IPS-15b (cell line): ENCODE data around the gene JPH4.

ENCODE experiments used
- H3K27me3 ChIP-seq: one replicate; pipeline ENCODE4 v1.6.1; 2013; ENCODE audit warnings: low read length; ENCODE audit not compliant: control insufficient read depth, insufficient read depth
- H3K36me3 ChIP-seq: one replicate; pipeline ENCODE4 v1.6.1; 2013; ENCODE audit warnings: low read length; ENCODE audit not compliant: control insufficient read depth, insufficient read depth
- H3K4me1 ChIP-seq: one replicate; pipeline ENCODE4 v1.6.1; 2013; ENCODE audit warnings: mild to moderate bottlenecking, low read length; ENCODE audit not compliant: control insufficient read depth, insufficient read depth
- H3K4me3 ChIP-seq: one replicate; pipeline ENCODE4 v1.5.1; 2013; ENCODE audit warnings: low read depth, low read length
- H3K9ac ChIP-seq: one replicate; pipeline ENCODE4 v1.6.1; 2013; ENCODE audit warnings: low read depth, mild to moderate bottlenecking, low read length
- H3K9me3 ChIP-seq: one replicate; pipeline ENCODE4 v1.6.1; 2013; ENCODE audit warnings: mild to moderate bottlenecking, low read length; ENCODE audit not compliant: control insufficient read depth, insufficient read depth

Gene JPH4

DNA sequence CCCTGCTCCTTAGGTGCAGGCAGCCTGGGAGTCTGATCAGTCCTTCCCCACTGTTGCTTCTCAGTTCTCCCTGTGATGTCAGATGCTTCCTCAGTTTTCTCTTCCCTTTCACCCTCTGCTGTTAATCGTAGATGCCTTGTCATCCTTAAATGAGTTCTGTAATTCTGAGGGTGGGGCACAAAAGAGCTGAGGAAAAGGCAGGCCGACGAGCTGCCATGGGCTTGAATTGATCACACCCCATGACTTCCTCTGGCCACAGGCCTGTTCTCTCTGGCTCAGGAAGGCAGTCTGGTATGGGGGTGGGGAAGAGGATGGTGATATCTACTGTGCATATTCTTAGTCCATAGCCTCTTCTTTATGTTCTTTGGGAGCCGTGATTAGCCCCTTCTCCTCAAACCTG lies 5.8 kb downstream of the JPH4 start:
- H3K9me3 ChIP-seq = no peaks in the 10 kb centered on the region
- no peak overlapping the region for H3K9ac ChIP-seq
- peaks cover 21% of the 10 kb centered on the region for H3K4me1 ChIP-seq

DNA sequence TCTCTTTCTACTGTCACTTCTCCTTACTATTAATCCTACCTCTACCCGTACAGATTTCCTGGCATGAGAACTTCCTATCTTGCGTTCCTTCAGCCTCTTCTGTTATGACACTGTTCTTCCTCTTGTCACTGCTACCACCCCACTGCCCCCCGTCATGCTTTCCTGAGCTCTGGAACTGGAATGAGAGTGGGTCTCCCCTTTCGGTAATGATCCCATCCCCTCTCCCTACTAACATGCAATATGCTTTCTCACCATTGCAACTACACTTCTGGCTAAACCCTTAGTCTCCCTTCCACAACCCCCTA lies 6.1 kb downstream of the JPH4 start:
- Histone ChIP-seq H3K9ac (no peak overlapping the region), H3K27me3 (peaks cover 19% of the 10 kb centered on the region), H3K4me1 (peaks cover 21% of the 10 kb centered on the region), H3K36me3 (no peaks in the 10 kb centered on the region), H3K9me3 (no peaks in the 10 kb centered on the region), H3K4me3 (no peak overlapping the region)

More for the DNA sequence above, 5.8 kb downstream of the JPH4 start:
- no peaks in the 10 kb centered on the region for H3K36me3 ChIP-seq
- H3K4me3 ChIP-seq = no peak overlapping the region
- peaks cover 19% of the 10 kb centered on the region for H3K27me3 ChIP-seq

DNA sequence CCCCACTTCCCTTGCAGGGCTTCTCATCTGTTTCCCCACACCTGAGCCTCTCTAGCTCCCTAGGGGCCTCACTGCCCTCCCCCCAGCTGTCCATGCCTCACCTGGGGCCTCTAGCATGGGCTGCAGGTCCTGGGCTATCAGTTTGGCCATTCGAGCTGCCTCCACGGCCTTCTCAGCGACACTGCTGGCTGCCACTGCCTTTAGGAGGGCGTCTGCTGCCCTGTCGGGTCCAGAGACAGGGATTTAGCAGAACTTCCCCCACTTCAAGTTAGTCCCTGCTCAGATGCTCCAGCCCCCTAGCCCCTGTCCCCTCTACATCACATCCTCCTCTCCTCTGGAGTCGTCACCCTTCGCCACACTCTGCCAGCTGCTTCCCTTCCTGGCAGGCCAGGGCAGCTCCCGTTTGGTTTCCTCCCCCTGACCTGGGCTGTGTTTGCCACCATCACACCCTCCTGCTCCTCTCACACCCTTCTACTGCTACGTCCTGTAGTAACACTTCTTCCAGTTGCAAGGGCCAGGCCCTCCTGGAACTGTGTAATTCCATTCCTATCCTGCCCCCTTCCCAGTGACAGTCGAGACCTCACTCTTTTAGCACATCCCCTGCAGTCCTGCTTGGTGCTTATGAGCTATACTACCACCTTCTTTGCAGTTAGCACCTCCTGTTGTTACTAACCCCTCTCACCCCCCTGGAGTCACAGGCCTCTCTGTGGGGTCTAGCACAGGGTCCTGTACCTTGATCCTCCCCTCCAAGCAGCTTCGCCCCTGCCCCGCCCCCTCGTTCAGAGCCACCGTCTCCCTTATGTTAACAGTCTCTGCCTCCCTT lies 6.7 kb downstream of the JPH4 start:
- no peak overlapping the region for H3K9ac ChIP-seq
- no peak overlapping the region for H3K4me3 ChIP-seq
- peaks cover 21% of the 10 kb centered on the region for H3K4me1 ChIP-seq
- H3K27me3 ChIP-seq = peaks cover 18% of the 10 kb centered on the region
- no peaks in the 10 kb centered on the region for H3K9me3 ChIP-seq
- no peaks in the 10 kb centered on the region for H3K36me3 ChIP-seq

DNA sequence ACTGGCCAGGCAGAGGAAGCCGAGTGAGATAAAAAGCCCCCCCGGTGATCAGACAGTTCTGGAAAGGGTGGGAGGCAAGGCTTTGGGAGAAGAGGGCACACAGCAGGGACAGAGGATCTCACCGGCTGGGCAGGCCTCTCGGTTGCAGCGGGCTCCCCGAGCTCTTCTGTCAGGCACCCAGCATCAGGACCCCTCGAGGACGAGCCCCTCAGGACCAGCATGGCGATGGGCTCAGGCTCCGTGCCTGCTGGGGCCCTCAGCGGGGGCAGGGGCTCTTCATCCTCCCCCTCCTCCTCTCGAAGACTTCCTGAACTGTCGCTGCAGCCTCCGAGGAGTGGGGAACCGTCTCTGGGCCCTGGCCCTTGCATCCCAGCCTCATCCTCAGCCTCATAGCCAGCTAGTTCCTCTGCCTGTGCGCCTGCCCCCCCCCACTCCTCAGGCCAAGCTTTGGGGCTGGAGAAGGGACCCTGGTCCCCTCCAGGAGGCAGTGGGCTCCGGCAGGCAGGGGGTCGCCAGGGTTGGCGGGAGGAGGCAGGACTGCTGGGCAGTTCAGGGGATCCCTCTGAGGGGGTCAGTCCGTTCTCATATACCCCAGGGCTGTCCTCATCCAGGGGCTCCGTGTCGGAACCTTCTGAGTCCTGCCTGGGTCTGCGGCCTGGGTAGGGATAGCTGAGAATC lies 7.6 kb downstream of the JPH4 start:
- Histone ChIP-seq H3K9me3 (no peaks in the 10 kb centered on the region), H3K36me3 (peaks cover 3% of the 10 kb centered on the region), H3K27me3 (peaks cover 11% of the 10 kb centered on the region), H3K9ac (no peak overlapping the region), H3K4me3 (no peak overlapping the region), H3K4me1 (peaks cover 21% of the 10 kb centered on the region)

DNA sequence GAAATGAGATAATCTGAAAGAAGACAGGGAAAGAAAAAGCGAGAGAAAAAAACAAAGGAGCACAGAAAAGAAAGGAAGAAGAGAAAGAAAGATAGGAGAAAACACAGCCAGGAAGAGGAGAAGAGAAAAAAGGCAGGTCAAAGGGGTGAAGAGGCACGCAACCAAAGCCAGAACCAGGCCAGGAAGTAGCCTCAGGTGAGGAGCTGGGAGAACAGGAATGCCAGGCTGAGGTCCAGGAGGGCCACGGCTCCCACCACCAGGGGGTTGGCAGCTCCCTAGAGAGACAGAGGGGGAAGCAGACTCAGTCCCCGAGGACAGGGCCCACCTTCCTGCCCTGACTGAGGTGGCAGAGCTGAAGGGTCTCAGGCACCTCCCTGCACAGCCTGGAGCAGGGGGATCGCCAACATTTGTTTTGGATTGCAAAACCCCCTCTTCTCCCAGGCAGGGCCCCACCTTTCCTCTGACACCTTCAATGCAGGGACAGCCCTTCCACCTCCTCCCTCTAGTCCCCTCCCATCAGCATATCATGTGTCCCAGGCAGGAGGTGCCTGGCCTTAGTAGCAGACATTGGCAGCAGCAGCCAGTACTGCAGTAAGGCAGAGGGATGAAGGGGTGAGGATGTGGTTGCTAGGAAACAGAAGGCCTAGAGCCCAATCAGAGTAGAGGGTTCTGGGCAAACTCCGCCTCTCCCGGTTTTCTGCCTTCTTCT lies 9.0 kb downstream of the JPH4 start:
- Histone ChIP-seq H3K9ac (no peak overlapping the region), H3K36me3 (peaks cover 9% of the 10 kb centered on the region), H3K4me3 (peak overlapping the region; percentile 22), H3K27me3 (peaks cover under 1% of the 10 kb centered on the region), H3K9me3 (no peaks in the 10 kb centered on the region), H3K4me1 (peaks cover 21% of the 10 kb centered on the region)

DNA sequence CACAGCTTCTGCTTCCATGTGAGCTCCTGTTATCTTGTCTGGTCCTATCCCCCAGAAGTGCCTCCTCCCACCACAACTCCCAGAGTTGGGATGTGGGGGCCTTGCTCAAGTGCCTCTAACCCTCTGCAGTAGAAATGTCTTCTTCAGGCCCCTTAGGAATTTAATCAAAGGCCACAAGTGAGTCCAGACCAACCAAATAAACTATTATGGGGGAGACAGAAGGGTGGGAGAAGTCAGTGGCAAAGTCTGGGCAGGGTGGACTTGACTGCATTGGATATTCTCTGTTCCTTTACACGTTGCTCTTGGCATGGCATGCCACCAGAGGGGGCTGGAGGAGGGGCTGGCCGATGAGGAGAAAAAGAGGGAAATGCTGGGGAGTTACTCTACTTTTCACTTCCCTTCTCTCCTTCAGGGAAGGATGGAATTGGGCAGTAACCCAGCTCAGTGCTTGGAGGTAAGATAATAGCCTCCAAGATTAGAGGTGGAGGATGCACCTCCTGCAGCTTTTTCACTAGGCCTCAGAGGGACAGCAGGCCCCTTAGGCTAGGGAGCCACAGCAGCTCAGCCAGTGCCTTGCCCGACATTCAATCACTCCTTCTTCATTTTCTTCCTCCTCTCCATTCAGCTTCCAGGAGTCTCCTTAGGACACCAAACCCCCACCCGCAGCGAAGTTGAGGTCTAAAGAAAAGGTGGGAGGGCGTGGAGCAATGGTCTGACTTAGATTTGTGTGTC lies 9.8 kb downstream of the JPH4 start:
- Histone ChIP-seq H3K4me1 (peaks cover 21% of the 10 kb centered on the region), H3K9me3 (no peaks in the 10 kb centered on the region), H3K4me3 (peak overlapping the region; percentile 22), H3K36me3 (peaks cover 9% of the 10 kb centered on the region), H3K27me3 (no peaks in the 10 kb centered on the region), H3K9ac (no peak overlapping the region)

DNA sequence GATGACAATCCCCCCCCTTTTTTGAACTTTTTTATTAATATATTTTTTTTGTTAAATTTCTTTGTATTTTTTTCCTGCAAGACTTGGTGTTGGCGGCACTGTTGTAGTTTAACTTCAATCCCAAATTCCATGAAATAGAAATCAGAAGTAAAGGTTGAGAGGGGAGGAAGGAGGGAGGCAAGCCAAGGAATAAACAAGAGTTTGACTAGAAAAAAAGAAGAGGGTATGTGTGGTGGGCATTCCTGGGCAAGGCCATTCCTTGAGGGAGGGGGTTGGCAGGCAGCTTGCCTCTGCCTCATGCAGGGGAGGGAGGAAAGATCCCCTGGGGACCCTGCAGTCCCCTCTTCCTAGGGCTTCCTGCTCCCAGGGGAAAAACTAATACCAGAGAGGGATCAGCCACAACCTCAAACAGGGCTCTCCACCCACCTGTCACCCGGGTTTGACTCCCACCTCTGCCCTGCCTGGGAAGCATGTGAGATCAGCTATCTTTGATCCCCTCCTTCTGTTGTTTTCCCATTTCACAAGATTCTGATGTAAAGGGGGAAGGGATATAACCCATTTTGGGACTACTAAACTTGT lies 10.5 kb downstream of the JPH4 start:
- H3K27me3 ChIP-seq = no peaks in the 10 kb centered on the region
- H3K4me3 ChIP-seq = peak overlapping the region; percentile 95
- H3K9ac ChIP-seq = no peak overlapping the region
- H3K36me3 ChIP-seq = peaks cover 14% of the 10 kb centered on the region
- H3K9me3 ChIP-seq = no peaks in the 10 kb centered on the region
- H3K4me1 ChIP-seq = peaks cover 20% of the 10 kb centered on the region

DNA sequence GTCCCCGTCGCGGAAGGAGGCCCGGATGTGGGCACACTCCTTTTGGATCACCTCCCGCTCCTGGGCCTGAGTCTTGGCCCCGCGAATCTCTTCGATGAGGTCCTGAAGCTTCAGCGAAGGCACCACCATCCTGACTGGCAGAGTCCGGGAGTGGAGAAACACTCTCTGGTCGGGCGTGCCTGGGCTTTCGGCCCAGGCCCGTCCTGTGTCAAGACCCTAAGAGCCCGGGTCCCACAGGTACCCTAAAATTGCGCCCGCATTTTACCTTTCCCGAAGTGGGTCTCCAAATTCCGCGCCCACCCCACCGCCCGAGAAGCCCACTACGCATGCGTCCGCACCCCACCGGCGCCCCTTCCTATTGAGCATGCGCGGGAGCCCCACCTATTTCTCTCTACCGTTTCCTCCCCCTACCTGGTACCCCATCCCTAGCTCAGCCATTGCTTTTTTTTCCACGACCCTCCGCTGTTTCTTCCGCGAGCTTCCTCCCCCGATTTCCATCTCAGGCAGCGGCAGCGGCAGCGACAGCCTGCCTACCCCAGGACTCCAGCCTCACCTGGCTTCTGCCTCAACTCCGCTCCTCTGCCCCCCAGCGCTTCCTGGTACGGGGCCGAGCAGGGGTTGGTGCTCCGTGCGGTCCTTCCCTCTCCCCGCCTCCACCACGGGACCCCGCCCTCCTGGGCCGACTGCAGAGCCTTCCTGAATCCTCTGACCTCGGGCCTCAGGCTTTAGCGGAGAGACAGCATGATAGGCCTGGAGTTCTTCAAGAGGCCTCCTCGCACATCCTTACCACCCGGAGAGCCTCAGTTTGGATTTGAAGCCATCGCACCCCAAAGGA lies 11.2 kb downstream of the JPH4 start, which contains the start of gene AP1G2:
TSS of gene AP1G2 (minus strand) at position 606 of the 835 bp plus-strand sequence. CDS start at position 129, 477 bp downstream.
- peaks cover 16% of the 10 kb centered on the region for H3K36me3 ChIP-seq
- peak within 1 kb of the TSS; percentile 95 for H3K4me3 ChIP-seq

DNA sequence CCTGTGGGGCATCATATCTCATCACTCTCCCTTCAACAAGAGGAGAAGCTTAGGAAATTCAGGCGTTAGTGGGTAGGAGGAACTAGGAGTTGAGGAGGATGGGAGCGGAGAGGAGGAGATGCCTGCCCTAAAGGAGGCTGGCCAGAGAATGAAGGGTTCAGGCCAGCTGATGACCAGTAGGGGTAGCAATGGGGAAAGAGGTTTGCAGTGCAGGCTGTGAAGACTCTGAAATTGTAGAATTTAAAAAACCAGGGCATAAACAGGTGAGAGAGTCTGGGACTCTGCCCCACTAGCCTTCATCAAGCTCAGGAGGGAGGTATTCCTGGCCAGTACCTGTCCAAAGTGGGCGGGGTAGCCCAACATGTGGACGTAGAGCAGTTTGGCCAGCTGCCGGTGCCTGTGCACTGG lies 11.8 kb downstream of the JPH4 start:
- no peaks in the 10 kb centered on the region for H3K9me3 ChIP-seq
- peak overlapping the region; percentile 77 for H3K9ac ChIP-seq
- peaks cover 19% of the 10 kb centered on the region for H3K4me1 ChIP-seq
- H3K4me3 ChIP-seq = peak overlapping the region; percentile 95
- H3K27me3 ChIP-seq = no peaks in the 10 kb centered on the region
- H3K36me3 ChIP-seq = peaks cover 22% of the 10 kb centered on the region

More for the DNA sequence above, 11.2 kb downstream of the JPH4 start, which contains the start of gene AP1G2:
- no peaks in the 10 kb centered on the region for H3K27me3 ChIP-seq
- H3K4me1 ChIP-seq = peaks cover 19% of the 10 kb centered on the region
- H3K9me3 ChIP-seq = no peaks in the 10 kb centered on the region
- peak within 1 kb of the TSS; percentile 77 for H3K9ac ChIP-seq

DNA sequence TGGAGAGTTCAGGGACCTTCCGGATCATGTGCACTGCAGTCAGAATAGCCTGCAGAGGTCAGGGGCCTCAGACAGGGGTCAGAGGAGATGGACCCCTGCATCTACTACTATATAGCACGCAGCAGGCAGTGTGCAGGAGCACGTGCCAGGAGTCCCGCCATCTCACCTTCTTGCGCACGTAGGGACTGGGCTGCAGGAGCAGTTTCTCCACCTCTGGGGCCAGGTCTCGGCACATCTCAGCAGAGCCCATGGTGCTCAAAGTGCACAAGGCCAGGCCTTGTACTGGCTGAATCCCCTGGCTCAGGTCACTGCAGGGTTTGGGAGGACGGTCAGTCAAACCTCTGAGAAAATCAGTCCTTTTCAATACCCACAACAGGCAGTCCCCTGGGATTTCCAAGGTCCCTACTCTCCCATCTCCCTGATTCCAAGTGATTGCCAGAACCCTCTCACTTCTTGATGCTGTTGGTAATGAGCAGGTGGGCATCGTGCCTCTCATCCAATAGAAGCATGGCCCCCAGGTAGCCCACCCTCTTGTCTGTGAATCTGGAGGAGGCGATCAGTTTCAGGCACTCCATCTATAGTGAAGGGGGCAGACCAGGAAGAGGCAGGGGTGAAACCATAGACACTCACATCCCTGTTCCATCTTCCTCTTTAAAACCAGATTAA lies 12.3 kb downstream of the JPH4 start:
- Histone ChIP-seq H3K36me3 (peaks cover 28% of the 10 kb centered on the region), H3K4me3 (peak overlapping the region; percentile 95), H3K9ac (peak overlapping the region; percentile 77), H3K9me3 (no peaks in the 10 kb centered on the region), H3K4me1 (peaks cover 19% of the 10 kb centered on the region), H3K27me3 (no peaks in the 10 kb centered on the region)
